GM18870 (cell line): Measurements from ENCODE around the gene SRGN.

Experiments used
- ATAC-seq: cut with Tn5 transposase; IDR thresholded peaks from one replicate; pipeline ENCODE4 v1.9.1; 2021; ENCODE audit warnings: moderate library complexity; ENCODE audit not compliant: unreplicated experiment

Gene SRGN

GRCh38 chr10:69089638-69090599 is 2.0 kb downstream of the SRGN start:
- ATAC-seq, result peak; percentile 30

- no peak for ATAC-seq
These were observed 2.8 kb downstream of the SRGN start for GRCh38 chr10:69090685-69091084.

GRCh38 chr10:69091143-69091651 is 3.3 kb downstream of the SRGN start:
- ATAC-seq, result no peak

GRCh38 chr10:69092959-69093850 is 5.3 kb downstream of the SRGN start:
- no peak for ATAC-seq

GRCh38 chr10:69093933-69094332 is 6.0 kb downstream of the SRGN start:
- ATAC-seq, result no peak

GRCh38 chr10:69096045-69096444 is 8.1 kb downstream of the SRGN start:
- peak; percentile 60 for ATAC-seq

GRCh38 chr10:69097729-69098128 is 9.8 kb downstream of the SRGN start:
- ATAC-seq, result no peak

- ATAC-seq, result no peak
These were observed 12.4 kb downstream of the SRGN start for GRCh38 chr10:69100136-69100872.

GRCh38 chr10:69101451-69102095 is 13.7 kb downstream of the SRGN start:
- no peak for ATAC-seq

GRCh38 chr10:69102440-69102839 is 14.5 kb downstream of the SRGN start:
- no peak for ATAC-seq

GRCh38 chr10:69103784-69104183 is 15.9 kb downstream of the SRGN start:
- no peak for ATAC-seq

- no peak for ATAC-seq
These were observed 17.3 kb downstream of the SRGN start for GRCh38 chr10:69104994-69105790.

- ATAC-seq, result no peak
These were observed 19.2 kb downstream of the SRGN start for GRCh38 chr10:69107176-69107490.

GRCh38 chr10:69107699-69108098 is 19.8 kb downstream of the SRGN start:
- ATAC-seq, result no peak

- ATAC-seq, result no peak
These were observed 32.0 kb downstream of the SRGN start for GRCh38 chr10:69119896-69120295.

- ATAC-seq, result peak; percentile 14
These were observed 35.4 kb downstream of the SRGN start for GRCh38 chr10:69123306-69123746.

GRCh38 chr10:69123747-69124562 is 36.1 kb downstream of the SRGN start, which contains the start of gene VPS26A:
TSS of gene VPS26A (plus strand) at chr10:69124178. CDS start at chr10:69124278, 100 bp downstream.
- peak; percentile 72 for ATAC-seq

GRCh38 chr10:69124563-69125268 is 36.8 kb downstream of the SRGN start:
- ATAC-seq, result peak; percentile 18
